Esophagus squamous epithelium (tissue), 4 donors: ENCODE data around the gene BCL7A.

Experiments
- POLR2A ChIP-seq, 4 donors: fragments of 450-650 bp; IDR thresholded peaks; one replicate each; pipeline ENCODE4 v1.6.1; 2017; ENCODE audit warnings: antibody characterized with exemption in 4 of 4, mild to moderate bottlenecking in 4 of 4, moderate library complexity in 3 of 4
- TF ChIP-seq, protein P1 (sequence below), 6 experiments: fragments of 450-650 bp in 4 of 6; fragments of 200-600 bp in 2 of 6; sonication (generic) in 2 of 6; IDR thresholded peaks; one replicate each; pipeline ENCODE4 v1.5.1; 2016 to 2019; ENCODE audit warnings: antibody characterized with exemption in 6 of 6, mild to moderate bottlenecking in 4 of 6, moderate library complexity in 4 of 6

DNA sequence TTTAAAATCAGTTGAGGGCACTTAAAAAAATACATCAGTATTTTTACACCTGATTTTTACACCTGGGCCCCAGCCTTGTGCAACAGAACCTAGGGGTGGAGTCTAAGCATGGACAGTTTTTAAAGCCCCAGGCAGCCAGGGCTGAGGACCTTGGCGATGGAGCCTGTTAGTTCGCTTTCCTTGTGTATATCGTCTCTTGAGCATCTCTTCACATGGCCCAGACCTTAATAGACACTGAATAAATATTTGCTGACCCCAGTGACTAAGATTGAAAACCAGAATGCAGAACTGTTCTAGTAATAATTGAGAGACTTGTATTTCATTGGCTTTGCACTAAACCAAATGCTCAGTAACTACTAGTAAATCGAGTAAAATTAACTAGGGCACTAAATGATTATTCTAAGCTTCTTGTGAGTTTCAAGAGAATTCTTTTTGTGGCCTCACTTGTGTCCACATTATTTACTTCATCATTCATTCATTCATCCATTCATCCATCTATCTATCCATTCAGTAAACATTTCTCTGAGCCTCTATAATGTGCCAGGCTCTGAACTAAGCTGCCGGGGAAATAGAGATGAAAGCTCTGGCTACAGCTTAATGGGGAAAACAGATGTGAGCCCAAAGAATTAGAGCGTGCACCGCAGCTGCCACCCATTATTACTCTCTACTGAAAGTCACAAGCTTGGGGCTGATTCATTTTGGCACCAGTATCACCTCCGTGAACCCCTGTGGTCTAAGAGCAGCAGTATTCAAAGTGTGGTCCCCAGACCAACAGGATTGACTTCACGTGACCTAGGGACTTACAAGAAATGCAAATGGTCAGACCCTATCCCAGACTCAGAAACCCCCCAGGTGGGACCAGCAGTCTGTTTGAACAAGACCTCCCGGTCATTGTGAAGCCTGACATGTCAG lies 30.7 kb upstream of the BCL7A start:
- TF ChIP-seq, protein P1, sequence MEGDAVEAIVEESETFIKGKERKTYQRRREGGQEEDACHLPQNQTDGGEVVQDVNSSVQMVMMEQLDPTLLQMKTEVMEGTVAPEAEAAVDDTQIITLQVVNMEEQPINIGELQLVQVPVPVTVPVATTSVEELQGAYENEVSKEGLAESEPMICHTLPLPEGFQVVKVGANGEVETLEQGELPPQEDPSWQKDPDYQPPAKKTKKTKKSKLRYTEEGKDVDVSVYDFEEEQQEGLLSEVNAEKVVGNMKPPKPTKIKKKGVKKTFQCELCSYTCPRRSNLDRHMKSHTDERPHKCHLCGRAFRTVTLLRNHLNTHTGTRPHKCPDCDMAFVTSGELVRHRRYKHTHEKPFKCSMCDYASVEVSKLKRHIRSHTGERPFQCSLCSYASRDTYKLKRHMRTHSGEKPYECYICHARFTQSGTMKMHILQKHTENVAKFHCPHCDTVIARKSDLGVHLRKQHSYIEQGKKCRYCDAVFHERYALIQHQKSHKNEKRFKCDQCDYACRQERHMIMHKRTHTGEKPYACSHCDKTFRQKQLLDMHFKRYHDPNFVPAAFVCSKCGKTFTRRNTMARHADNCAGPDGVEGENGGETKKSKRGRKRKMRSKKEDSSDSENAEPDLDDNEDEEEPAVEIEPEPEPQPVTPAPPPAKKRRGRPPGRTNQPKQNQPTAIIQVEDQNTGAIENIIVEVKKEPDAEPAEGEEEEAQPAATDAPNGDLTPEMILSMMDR (IDR thresholded peaks at IDR 0.05), result no peak
- no peak for TF ChIP-seq POLR2A (IDR thresholded peaks at IDR 0.05)
